K562 (cell line): ENCODE measurements around the gene CDHR2. TPM values are rescaled to one million over a fixed set of nuclear protein-coding genes. Genes with fewer than 3 reads are reported as not detected.

Experiments used
- E2F4 ChIP-seq: sonication (generic); formaldehyde crosslinking; IDR thresholded peaks from 2 replicates; pipeline ENCODE4 v1.8.0; 2022; ENCODE audit warnings: mild to moderate bottlenecking, low read depth, missing genetic modification reagents
- ELF1 ChIP-seq: fragments of 200-800 bp; sonication (Bioruptor generic); IDR thresholded peaks from 2 replicates; pipeline ENCODE4 v1.6.1; 2016; ENCODE audit warnings: missing genetic modification characterization, missing compliant biosample characterization
- ETS2 ChIP-seq: IDR thresholded peaks from 2 replicates; pipeline ENCODE4 v1.6.1; 2016; ENCODE audit warnings: borderline replicate concordance, missing genetic modification characterization, mild to moderate bottlenecking, moderate library complexity, missing compliant biosample characterization; ENCODE audit not compliant: poor library complexity, severe bottlenecking
- ETV1 ChIP-seq: fragments of 450-650 bp; conservative IDR thresholded peaks from 2 replicates; pipeline ENCODE4 v1.6.1; 2016; ENCODE audit warnings: missing genetic modification characterization, control low read depth, low read depth, missing compliant biosample characterization
- GMEB1 ChIP-seq: fragments of 250-450 bp; sonication (Bioruptor Pico); IDR thresholded peaks from 2 replicates; pipeline ENCODE4 v1.4.0; 2020; ENCODE audit warnings: mild to moderate bottlenecking
- HSF4 ChIP-seq: fragments of 250-450 bp; sonication (Bioruptor Pico); IDR thresholded peaks from 2 replicates; pipeline ENCODE4 v2.1.2; 2022; ENCODE audit warnings: mild to moderate bottlenecking, moderate library complexity, borderline replicate concordance
- NFIX ChIP-seq: fragments of 250-450 bp; sonication (Bioruptor Pico); IDR thresholded peaks from 2 replicates; pipeline ENCODE4 v1.4.0; 2020; ENCODE audit warnings: low read depth, mild to moderate bottlenecking, moderate library complexity
- NR2C2 ChIP-seq, 2 experiments: fragments of 200-800 bp in 1 of 2; sonication (Bioruptor generic) in 1 of 2; sonication (generic) in 1 of 2; formaldehyde crosslinking in 1 of 2; IDR thresholded peaks; 2 replicates each; pipeline versions ENCODE4 v1.6.1 to v1.8.0; 2016 to 2022; ENCODE audit warnings: mild to moderate bottlenecking in 1 of 2, missing compliant biosample characterization in 1 of 2, missing genetic modification characterization in 1 of 2, missing genetic modification reagents in 1 of 2
- RAD51 ChIP-seq: fragments of 450-650 bp; IDR thresholded peaks from 2 replicates; pipeline ENCODE4 v1.7.1; 2016; ENCODE audit warnings: low read depth, mild to moderate bottlenecking, borderline replicate concordance
- RFX7 ChIP-seq: fragments of 250-450 bp; sonication (Bioruptor Pico); IDR thresholded peaks from 2 replicates; pipeline ENCODE4 v1.5.1; 2021; ENCODE audit warnings: mild to moderate bottlenecking
- RNF2 ChIP-seq: sonication (generic); IDR thresholded peaks from 2 replicates; pipeline ENCODE4 v1.6.1; 2016
- SIN3A ChIP-seq, 2 experiments: fragments of 150-350 bp in 1 of 2; IDR thresholded peaks; 2 replicates each; pipeline ENCODE4 v1.6.1; 2011 to 2016; ENCODE audit warnings: borderline replicate concordance in 2 of 2, low read depth in 2 of 2, low read length in 2 of 2, mild to moderate bottlenecking in 2 of 2, moderate library complexity in 2 of 2; ENCODE audit not compliant: control insufficient read depth in 1 of 2
- TBP ChIP-seq: optimal IDR thresholded peaks from 2 replicates; pipeline ENCODE3; 2011; ENCODE audit warnings: low read depth, low read length, improper control_type of control experiment
- ZNF263 ChIP-seq: sonication (generic); formaldehyde crosslinking; IDR thresholded peaks from 2 replicates; pipeline ENCODE4 v1.8.0; 2022; ENCODE audit warnings: mild to moderate bottlenecking, missing genetic modification reagents, borderline replicate concordance
- ZNF316 ChIP-seq: fragments of 450-650 bp; IDR thresholded peaks from 2 replicates; pipeline ENCODE4 v1.6.1; 2016
- ZNF696 ChIP-seq: fragments of 250-450 bp; sonication (Bioruptor Pico); conservative IDR thresholded peaks from 2 replicates; pipeline ENCODE4 v1.4.0; 2020; ENCODE audit warnings: mild to moderate bottlenecking, moderate library complexity
- polyA plus RNA-seq, 8 experiments: library from polyadenylated mRNA; depleted of rRNA in 4 of 8; stranded (reverse) in 5 of 8; unstranded in 3 of 8; fragments of >200 nt; fragmentation: Nextera tagmentation in 2 of 8; fragmentation: Illumina TruSeq in 1 of 8; extraction: Ambion mirVana in 2 of 8; extraction: Trizol in 1 of 8; gene quantifications; 2 replicates each; pipeline versions ENCODE4 v1.2.1 to v1.2.3, GENCODE V29; 2011 to 2014; ENCODE audit warnings: inconsistent platforms in 1 of 8, missing spikeins in 1 of 8
- total RNA-seq, 7 experiments: library from RNA; depleted of rRNA in 6 of 7; stranded (reverse); fragments of >200 nt in 6 of 7; fragmentation: Illumina TruSeq in 2 of 7; extraction: Trizol in 2 of 7; gene quantifications; 2 replicates each; pipeline versions ENCODE4 v1.2.1 to v1.2.3, GENCODE V29; 2011 to 2021; ENCODE audit warnings: low replicate concordance in 1 of 7
- TF ChIP-seq, protein P1 (sequence below), 2 experiments: fragments of 450-650 bp; IDR thresholded peaks; 2 replicates each; pipeline ENCODE4 v1.6.1; 2018; ENCODE audit warnings: mild to moderate bottlenecking in 2 of 2, low read depth in 1 of 2; ENCODE audit not compliant: partially characterized antibody in 2 of 2

Gene CDHR2
- total and polyA plus RNA-seq, 9 of the 15 experiments (the other 6 are each of a cell fraction or from before 2014, with no cell fraction given): 0.01 to 0.62 (median 0.09) TPM; not detected in 2

- 0 out of 2 replicates have a peak, but pooled peaks have one; percentile 10 for TF ChIP-seq ZNF316
- TF ChIP-seq NFIX (CRISPR knock-in tag): no peak
- no peak for TF ChIP-seq ETS2 (tag)
- TF ChIP-seq ZNF263 (CRISPR knock-in tag): peak; percentile 50; the same call in 1 of the 2 replicates
- peak; percentile 90 to 99; a peak in 3 of 4 replicates for TF ChIP-seq SIN3A (IDR thresholded peaks at IDR 0.05; ENCODE audit: borderline replicate concordance in 2 of 2, control insufficient read depth in 1 of 2, low read depth in 2 of 2, low read length in 2 of 2)
- TF ChIP-seq RAD51: no peak
- peak; percentile 63; the same call in 1 of the 2 replicates for TF ChIP-seq NR2C2 (CRISPR knock-in tag; IDR thresholded peaks at IDR 0.05)
- TF ChIP-seq NR2C2 (tag; IDR thresholded peaks at IDR 0.05): no peak
- TF ChIP-seq RNF2: no peak
- peak; percentile 72 for TF ChIP-seq ELF1
- no peak for TF ChIP-seq HSF4
- no peak for TF ChIP-seq GMEB1 (CRISPR knock-in tag)
- TF ChIP-seq RFX7: no peak
- TF ChIP-seq, protein P1, sequence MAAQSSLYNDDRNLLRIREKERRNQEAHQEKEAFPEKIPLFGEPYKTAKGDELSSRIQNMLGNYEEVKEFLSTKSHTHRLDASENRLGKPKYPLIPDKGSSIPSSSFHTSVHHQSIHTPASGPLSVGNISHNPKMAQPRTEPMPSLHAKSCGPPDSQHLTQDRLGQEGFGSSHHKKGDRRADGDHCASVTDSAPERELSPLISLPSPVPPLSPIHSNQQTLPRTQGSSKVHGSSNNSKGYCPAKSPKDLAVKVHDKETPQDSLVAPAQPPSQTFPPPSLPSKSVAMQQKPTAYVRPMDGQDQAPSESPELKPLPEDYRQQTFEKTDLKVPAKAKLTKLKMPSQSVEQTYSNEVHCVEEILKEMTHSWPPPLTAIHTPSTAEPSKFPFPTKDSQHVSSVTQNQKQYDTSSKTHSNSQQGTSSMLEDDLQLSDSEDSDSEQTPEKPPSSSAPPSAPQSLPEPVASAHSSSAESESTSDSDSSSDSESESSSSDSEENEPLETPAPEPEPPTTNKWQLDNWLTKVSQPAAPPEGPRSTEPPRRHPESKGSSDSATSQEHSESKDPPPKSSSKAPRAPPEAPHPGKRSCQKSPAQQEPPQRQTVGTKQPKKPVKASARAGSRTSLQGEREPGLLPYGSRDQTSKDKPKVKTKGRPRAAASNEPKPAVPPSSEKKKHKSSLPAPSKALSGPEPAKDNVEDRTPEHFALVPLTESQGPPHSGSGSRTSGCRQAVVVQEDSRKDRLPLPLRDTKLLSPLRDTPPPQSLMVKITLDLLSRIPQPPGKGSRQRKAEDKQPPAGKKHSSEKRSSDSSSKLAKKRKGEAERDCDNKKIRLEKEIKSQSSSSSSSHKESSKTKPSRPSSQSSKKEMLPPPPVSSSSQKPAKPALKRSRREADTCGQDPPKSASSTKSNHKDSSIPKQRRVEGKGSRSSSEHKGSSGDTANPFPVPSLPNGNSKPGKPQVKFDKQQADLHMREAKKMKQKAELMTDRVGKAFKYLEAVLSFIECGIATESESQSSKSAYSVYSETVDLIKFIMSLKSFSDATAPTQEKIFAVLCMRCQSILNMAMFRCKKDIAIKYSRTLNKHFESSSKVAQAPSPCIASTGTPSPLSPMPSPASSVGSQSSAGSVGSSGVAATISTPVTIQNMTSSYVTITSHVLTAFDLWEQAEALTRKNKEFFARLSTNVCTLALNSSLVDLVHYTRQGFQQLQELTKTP (IDR thresholded peaks at IDR 0.05; ENCODE audit: low read depth in 1 of 2, partially characterized antibody in 2 of 2): peak in 1 of 2 experiments; percentile 90
- TF ChIP-seq ZNF696: no peak
- peak; percentile 96 for TF ChIP-seq ETV1 (tag)
- 0 out of 2 replicates have a peak, but pooled peaks have one; percentile 43 for TF ChIP-seq E2F4 (CRISPR knock-in tag)
- TF ChIP-seq TBP: no peak
Measured at GRCh38 chr5:176611435-176611834, 62.3 kb downstream of the CDHR2 start (continued).
